SH-SY5Y (cell line): ENCODE measurements around the gene LRCH1.

Experiments
- GATA2 ChIP-seq: IDR thresholded peaks from 2 replicates; pipeline ENCODE4 v1.6.1; 2011; ENCODE audit warnings: mild to moderate bottlenecking, low read depth, low read length
- GATA3 ChIP-seq: IDR thresholded peaks from 2 replicates; pipeline ENCODE4 v1.6.1; 2011; ENCODE audit warnings: low read depth, mild to moderate bottlenecking, low read length, moderate library complexity

Gene LRCH1

DNA sequence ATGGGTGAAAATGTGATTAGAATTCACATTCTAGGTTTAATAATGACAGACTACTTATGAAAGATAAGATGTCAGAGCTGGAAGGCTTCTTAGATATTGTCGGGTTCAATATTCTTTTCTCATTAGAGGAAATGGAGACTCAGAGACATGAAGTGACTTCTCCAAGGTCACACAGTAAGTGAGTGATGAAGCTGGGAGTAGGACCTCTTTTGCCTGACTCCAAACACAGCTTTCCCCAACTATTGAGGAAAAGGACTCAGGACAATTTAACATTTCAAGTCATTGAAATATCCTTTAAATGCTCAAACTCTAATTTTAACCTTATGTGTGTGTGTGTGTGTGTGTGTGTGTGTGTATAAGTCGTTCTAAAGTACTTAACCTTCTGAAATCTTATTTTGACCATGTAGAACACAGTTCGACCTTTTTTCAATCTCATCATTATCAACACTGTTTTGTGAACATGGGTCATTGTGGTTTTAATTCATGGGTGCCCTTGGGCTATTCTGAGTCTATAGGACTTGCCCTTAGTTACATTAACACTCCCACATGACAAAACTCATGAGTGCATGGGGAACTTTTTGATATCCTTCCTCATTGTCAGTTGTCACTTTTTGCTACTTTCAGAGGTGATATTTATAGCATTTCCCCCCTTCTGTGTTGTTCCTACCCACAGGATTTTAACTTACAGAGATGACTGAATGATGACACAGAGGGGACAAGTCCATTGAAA, 53.0 kb downstream of the LRCH1 start:
- no peak for TF ChIP-seq GATA2
- TF ChIP-seq GATA3 = no peak

DNA sequence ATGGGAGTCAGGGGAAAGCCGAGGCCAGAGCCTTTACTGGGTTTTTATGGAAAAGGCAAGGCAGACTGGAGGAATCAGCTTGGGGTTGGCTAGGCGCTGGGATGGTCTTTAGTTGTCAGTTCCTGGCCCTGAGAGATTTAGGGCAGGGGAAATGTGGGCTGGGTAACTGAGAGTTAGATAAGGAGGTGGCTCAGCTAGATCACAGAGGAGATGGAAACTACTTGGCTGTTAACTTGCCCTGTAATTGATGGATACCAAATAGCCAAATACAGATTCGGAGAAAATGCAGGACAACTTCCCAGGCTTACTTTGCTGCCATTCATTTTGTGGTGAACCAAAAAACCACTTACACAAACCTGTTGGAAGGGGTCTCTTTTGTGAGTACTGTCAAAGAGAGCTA, 54.0 kb downstream of the LRCH1 start:
- no peak for TF ChIP-seq GATA2
- no peak for TF ChIP-seq GATA3

DNA sequence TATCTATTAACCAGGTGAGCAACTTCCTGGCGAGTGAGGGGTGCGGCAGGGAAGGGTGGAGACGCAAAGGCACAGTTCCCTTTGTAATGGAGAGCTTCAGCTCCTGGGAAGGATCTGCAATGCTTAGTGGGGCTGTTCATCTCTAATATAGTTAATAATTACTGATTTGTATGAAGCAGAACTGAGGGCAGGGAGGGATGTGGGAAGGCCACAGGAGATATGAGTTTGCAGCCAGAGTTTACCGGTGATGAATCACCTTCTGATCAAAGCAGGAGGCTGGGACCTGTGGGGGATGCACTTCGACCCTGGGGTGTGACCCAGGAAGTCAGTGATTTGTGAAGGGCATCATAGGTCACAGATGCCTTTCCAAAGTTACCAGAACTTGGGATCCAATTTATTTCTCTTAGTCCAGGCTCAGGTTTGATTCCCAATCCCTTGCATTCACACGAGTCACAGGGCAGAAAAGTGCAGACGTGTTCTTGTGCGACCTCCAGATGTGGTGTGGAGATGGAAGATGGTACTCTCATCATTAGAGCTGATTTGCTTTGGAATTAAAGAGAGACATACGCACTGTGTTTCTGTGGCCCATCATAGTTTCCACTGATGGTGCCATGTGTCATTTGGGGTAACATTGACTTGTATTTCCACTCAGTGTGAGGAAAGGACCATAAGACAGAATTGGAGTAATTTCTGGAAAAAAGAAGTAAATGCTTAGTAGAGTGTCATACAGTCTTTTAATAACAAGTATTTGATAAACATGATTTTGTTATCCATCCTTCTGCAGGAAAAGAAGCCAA, 55.0 kb downstream of the LRCH1 start:
- TF ChIP-seq GATA3 (no peak), GATA2 (no peak)

DNA sequence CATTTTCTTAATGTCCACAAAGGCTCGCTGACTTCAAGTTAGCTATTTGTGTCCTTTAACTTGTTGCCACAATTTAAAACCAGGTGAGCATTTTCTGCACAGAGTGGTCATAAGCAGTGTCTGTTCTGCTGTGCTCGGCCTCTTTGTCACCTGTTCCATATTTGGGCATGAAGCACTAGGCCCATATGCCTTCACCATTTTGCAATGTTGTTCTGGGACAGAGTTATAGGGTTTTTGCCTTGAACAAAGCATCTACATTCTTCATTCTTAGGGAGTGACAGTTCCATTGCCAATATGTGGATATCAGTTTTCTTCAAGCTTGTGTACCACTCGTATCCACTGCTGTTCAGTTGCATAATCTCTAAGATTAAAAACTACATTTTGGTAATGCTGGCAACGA, 56.1 kb downstream of the LRCH1 start:
- TF ChIP-seq GATA2 = no peak
- TF ChIP-seq GATA3 = no peak

DNA sequence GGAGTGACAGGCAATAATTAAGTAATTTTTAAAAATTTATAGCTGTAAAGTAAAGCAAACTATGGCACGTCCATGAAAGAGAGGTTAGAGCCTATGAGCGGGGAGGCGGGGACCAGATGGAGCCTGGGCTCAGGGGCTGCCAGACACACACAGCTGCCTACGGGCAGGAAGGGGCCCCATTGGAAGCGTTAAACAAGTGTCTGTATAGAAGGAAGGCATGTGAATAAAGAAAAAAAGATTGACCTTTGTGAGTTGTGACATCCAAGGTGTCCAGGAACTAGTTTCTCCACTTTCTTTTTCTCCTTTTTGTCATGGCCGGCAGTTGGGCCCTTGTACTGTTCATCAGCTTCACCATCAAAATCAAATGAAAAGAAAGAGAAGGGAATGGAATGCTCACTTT, 56.8 kb downstream of the LRCH1 start:
- TF ChIP-seq GATA3 = no peak
- no peak for TF ChIP-seq GATA2

DNA sequence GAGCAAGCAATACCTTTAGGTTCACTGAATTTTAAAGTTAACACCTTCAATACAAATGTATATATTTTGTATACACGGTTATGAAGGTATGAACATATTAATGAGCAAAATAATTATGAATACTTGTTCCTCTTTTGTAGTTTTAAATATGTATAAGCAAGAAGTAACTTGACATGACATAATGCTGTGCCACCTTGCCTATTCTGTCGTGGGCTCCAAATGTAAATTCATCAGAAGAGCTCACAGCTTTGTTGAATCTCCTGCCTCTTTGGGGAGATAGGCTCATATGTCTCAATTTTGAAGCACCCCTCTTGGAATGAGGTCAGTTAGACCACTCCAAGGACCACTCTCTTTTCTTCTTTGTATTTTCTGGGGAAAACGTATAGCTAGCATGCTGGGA, 59.3 kb downstream of the LRCH1 start:
- TF ChIP-seq GATA2 = no peak
- TF ChIP-seq GATA3 = no peak

DNA sequence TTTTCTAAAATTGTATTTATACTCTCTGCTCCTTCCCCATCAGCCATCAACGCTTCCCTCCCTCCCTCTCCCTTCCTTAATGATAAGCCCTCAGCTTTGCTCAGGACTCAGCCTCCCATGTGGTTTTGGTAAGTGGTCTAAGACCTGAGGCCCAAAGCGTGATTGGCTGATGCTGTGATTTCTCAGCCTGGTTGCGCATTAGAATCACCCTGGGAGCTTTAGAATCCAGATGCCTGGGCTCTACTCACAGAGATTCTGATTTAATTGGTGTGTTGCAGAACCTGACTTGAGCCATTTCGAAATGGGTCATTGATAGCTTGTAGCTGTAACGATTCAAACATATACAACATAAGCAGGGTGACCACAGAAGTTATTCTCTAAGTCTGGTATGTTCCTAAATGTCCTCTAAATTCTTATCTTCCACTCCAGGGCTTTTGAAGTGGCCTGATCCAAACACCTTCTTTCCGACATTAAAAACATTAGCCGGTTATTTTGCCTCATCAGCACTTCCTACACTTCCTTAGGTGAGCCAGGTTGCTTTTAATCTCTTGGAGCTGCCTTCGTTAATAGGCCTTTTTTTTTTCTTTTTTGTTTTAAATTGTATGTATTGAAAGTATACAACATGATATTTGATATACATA, 60.6 kb downstream of the LRCH1 start:
- TF ChIP-seq GATA2 (no peak), GATA3 (no peak)

DNA sequence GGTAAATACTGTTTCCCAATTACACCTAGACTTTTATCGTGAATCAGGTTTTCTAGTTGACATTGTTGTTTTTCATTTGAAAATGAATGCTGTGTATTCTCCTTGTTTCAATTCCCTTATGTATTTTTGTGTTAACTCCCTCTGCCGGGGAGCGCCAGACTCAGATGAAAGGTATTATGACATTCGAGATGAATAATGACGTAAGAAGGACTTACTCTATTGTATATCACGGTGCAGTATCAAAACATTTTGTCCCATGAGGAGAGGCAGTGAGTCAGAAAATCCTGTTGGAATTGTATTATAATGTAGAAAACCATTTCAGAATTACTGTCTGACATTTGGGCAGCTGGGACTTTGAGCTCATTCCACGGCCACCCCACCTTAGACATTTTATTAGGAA, 61.6 kb downstream of the LRCH1 start:
- TF ChIP-seq GATA3 (no peak), GATA2 (no peak)

DNA sequence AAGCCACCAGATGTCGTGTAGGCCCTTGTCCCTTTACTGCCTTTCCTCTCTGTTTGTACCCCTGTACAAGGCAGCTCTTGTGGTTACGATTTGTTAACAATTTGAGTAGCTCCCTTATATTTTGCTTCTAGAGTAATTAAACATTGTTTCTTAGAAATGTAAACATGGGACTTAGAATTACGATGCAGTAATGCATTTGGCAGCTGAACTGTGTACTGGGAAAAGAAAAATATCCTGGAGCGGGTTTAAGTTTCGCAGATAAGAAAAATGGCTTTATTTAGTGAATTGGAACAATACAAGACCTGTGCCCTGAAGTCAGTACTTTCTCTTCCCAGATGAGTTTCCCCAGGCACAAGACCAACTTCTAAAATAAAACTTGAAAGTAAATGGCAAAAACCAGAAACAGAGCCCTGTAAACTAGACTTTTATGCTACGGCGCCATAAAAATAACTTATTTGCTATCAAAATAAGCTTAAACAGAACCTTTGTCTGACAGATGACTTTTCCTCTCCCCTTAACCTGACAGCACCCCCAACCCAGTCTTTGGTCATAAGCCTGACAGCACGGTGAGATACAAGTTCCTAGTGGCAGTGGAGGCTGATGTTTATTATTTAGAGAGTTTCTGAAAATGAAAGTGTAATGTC, 63.0 kb downstream of the LRCH1 start:
- no peak for TF ChIP-seq GATA2
- TF ChIP-seq GATA3 = no peak

DNA sequence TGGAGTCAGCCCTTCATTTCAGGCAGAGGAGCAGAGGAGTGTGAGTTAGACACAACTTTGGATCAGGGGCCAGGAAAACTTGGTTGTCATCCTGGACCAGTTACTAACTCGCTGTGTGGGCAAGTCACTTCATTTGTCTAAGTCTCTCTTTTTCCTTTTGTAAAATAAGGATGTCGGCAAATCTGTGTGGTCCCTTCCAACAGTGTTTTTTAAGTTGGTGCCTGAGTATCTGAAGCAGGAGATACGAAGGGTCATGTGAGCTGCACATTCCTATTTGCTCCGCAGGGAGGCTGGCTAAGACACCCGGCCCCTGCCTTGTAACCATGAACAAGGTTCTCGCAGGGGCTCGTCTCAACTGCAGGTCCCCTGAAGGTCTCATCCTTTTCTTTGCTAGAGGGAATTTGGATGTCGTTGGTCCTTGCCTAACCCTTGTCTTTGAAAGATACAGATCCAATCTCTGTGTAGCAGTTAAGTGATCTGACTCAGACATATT, 64.3 kb downstream of the LRCH1 start:
- TF ChIP-seq GATA3 = no peak
- no peak for TF ChIP-seq GATA2

DNA sequence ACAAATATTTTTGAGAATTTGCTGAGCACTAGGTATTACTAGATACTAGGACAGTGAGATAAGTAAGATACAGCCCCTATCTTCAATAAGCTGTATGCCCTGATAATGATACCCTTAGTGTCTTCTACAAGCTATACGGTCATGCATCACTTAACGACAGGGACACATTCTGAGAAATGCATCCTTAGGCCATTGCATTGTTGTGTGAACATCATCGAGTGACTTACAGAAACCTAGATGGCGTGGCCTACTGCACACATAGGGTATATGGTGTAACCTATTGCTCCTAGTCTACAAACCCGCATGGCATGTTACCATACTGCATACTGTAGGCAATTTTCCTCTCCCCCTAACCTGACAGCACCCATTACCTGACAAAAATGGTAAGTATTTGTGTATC, 64.9 kb downstream of the LRCH1 start:
- TF ChIP-seq GATA2 (no peak), GATA3 (no peak)

DNA sequence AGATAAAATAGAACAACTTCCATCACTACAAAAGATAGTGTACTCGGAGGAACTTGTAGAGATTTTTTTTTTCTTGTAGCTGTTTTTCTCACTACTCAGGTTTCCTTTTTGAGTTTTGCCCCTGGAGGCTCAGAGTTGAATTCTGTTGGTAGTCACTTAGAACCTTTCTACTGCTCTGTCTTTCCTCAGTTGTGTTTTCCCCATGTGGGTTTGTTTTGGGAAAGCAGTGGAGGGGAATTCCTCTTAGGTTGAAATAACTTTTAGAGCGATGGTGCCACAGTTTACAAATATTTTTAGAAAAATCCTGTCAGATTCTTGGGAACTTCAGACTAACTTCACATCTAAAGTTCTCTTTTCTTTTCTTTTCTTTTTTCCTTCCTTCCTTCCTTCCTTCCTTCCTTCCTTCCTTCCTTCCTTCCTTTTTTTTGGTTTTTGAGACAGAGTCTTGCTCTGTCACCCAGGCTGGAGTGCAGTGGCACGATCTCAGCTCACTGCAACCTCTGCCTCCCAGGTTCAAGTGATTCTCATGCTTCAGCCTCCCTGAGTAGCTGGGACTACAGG, 65.8 kb downstream of the LRCH1 start:
- TF ChIP-seq GATA3 (no peak), GATA2 (no peak)

DNA sequence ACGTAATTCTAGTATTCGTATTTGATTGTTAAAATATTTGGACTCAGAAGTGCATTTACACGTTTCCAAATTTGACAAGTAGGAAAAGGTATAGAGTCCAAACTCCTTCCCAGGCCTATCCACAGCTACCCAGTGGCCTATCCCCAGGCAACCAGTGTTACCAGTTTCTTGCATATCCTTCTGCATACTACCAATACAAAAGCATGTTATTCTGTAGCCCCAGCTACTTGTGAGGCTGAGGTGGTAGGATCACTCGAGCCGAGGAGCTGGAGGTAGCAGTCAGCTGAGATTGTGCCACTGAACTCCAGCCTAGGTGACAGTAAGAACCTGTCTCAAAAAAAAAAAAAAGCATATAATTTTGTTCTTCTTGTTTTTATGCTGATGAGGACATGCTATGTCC, 67.1 kb downstream of the LRCH1 start:
- TF ChIP-seq GATA3 (no peak), GATA2 (no peak)

DNA sequence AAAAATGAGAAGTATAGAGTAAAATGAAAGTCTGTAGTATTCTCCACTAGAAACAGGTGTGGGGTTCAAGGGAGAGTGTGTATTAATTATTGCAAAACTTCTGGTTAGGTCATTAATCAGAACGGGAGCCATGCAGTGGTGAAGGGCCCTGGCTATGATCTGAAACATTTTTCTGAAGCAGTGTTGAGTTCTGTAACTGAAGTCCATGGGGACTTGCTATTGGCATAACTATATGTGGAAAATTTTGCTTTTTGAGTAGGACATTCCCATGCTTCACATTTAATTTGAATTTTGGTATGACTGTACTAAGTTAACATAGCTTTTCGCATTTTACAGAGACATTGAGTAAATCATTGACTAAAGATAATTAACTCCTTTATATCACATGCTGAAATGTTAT, 67.5 kb downstream of the LRCH1 start:
- TF ChIP-seq GATA2 (no peak), GATA3 (no peak)

DNA sequence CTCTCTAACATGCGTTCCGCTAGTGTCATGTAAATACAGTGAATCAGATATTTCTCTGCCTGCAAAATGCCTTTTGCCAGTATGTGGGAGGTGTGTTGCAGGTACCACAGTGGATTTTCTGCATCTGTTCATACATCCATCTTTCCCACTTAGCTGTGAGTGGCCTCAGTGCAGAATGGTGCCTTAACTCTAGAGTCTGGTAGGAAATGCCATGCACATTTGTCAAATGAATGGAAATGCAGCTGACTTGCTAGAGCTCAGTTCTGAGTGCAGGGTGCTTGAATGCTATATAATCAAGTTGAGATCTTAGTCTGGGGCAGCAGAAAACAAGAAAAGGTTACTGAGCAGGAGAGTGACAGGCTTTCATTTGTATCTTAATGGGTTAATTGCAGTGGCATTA, 68.2 kb downstream of the LRCH1 start:
- TF ChIP-seq GATA2 = no peak
- no peak for TF ChIP-seq GATA3
